Lower leg skin (tissue), 4 donors: ENCODE data around the gene TEF. TPM values are rescaled to one million over a fixed set of nuclear protein-coding genes. Genes with fewer than 3 reads are reported as not detected.
"Not testable (repeated sequence)": the region's sequence is repeated elsewhere in the genome, so short reads cannot be mapped to it uniquely, and the experiment has no call there.

Experiments
- DNase-seq, 2 donors: peaks; one replicate each; pipeline ENCODE4 v3.0.0-alpha.2; 2019; ENCODE audit warnings: low spot score in 2 of 2
- H3K4me3 ChIP-seq: fragments of 200-600 bp; sonication (generic); 2 replicates; pipeline ENCODE4 v1.5.1; 2017; ENCODE audit warnings: mild to moderate bottlenecking, low read depth; ENCODE audit not compliant: poor library complexity, severe bottlenecking
- POLR2A ChIP-seq, 2 donors: fragments of 450-650 bp; IDR thresholded peaks; one replicate each; pipeline ENCODE4 v1.6.1; 2016 to 2017; ENCODE audit warnings: antibody characterized with exemption in 2 of 2, mild to moderate bottlenecking in 1 of 2, moderate library complexity in 1 of 2
- WGBS, 2 donors: methylation state at CpG; one replicate each; pipeline ENCODE4 v1.1.5; 2018; 5-methylcytosine and 5-hydroxymethylcytosine counted together
- intact Hi-C: fragments of 100-400 bp; cut with DNase I; formaldehyde crosslinking; loops from one replicate; pipeline ENCODE4 v1.15.0; 2023; ENCODE audit warnings: low total_unique reads
- total RNA-seq, 4 donors: library from RNA; depleted of rRNA; stranded (reverse); fragments of >200 nt; gene quantifications; one replicate each; pipeline ENCODE4 v1.1.0, GENCODE V29; 2016
- TF ChIP-seq, protein P1 (sequence below), 3 donors: fragments of 450-650 bp; IDR thresholded peaks; one replicate each; pipeline ENCODE4 v1.5.1; 2016; ENCODE audit warnings: antibody characterized with exemption in 3 of 3, mild to moderate bottlenecking in 3 of 3, moderate library complexity in 2 of 3

TEF gene
- total RNA-seq, 4 donors from 2014 or later: 27.3 to 56.1 (median 42.8) TPM

DNA sequence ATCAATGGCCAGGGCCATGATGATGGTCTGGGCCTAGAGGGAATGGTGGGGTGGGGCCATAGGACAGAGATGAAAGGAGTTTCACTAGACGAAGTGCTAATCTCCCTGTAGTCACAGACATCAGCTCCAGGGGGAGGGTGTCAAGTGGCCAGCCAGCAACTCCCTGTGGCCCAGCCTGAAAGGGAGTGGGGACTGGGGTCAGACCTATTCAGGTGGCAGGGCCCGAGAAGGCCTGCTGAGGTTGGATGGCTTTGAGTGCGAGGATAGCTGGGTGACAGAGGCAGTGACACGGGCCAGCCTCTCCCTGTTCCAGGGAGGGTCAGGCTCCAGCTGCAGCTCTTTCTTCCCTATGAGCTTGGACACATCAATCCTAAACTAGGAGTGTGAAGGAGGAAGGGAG is 53.8 kb downstream of the TEF start:
- intact Hi-C loops: no loop called here
- 67 to 74% methylated on average over 4 of the region's 4 CpGs for WGBS, 2 donors
- no peak overlapping the region for H3K4me3 ChIP-seq
- no peak for TF ChIP-seq POLR2A (IDR thresholded peaks at IDR 0.05)
- TF ChIP-seq, protein P1, sequence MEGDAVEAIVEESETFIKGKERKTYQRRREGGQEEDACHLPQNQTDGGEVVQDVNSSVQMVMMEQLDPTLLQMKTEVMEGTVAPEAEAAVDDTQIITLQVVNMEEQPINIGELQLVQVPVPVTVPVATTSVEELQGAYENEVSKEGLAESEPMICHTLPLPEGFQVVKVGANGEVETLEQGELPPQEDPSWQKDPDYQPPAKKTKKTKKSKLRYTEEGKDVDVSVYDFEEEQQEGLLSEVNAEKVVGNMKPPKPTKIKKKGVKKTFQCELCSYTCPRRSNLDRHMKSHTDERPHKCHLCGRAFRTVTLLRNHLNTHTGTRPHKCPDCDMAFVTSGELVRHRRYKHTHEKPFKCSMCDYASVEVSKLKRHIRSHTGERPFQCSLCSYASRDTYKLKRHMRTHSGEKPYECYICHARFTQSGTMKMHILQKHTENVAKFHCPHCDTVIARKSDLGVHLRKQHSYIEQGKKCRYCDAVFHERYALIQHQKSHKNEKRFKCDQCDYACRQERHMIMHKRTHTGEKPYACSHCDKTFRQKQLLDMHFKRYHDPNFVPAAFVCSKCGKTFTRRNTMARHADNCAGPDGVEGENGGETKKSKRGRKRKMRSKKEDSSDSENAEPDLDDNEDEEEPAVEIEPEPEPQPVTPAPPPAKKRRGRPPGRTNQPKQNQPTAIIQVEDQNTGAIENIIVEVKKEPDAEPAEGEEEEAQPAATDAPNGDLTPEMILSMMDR (IDR thresholded peaks at IDR 0.05): no peak
- DNase-seq: no peak

DNA sequence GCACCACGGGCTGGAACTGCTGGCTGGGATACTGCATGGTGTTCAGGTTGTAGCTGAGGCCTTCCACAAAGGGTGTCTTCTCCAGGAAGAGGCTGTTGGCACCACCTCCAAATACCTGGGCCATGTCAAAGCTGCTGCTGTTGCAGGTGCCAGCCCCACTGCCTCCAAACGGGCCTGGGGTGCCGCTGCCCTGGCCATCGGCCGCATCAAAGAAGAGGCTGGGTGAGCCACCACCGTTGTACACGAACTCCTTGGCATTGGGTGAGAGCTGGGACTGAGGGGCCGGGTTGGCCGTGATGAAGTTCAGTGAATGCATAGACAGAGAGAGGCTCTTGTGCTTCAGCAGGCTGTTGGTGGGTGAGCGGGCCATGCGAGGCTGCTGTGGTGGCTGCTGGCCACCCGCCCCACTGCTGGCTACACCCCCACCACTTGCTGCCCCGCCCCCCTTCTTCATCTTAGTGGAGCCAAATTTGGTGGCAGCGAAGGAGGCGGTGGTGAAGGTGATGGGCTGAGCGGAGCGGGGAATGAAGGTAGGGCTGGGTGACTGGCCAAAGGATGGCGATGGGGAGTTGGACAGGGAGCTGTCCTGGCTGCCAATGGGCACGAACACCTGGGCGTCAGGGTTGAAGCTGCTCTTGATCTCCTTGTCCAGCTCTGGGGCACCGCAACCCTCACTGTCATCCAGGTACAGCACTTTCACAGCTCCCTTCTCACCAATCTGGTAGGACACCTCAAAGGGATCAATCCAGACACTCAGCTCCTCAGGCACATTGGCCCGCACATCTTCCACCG is 54.8 kb downstream of the TEF start:
- WGBS, 2 donors: 80 to 83% methylated on average over 23 of the region's 23 CpGs
- intact Hi-C loops: no loop called here
- no peak overlapping the region for H3K4me3 ChIP-seq
- TF ChIP-seq, protein P1 (IDR thresholded peaks at IDR 0.05): no peak
- no peak for TF ChIP-seq POLR2A (IDR thresholded peaks at IDR 0.05)
- DNase-seq: no peak

DNA sequence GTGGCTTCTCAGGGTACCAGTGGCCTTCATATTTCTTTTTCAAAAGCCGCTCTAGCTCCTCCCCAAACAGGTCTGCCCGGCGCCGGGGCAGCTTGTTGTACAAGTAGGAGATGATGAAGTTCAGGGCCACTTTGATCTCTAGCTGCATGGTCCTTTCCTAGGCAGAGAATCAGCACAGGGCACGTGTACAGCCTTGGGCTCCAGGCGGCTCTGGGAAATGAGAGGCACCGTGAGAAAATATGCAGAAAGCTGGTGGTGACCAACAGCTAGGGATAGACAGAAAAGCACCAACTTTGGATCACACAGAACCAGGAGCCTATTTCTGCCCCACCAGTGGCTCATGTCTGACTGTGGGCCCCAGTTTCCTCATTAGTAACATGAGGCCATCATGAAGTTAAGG is 55.5 kb downstream of the TEF start:
- no peak overlapping the region for H3K4me3 ChIP-seq
- DNase-seq: no peak
- 85 to 87% methylated on average over 7 of the region's 7 CpGs for WGBS, 2 donors
- TF ChIP-seq POLR2A (IDR thresholded peaks at IDR 0.05): no peak
- TF ChIP-seq, protein P1 (IDR thresholded peaks at IDR 0.05): no peak
- intact Hi-C loops: no loop called here

DNA sequence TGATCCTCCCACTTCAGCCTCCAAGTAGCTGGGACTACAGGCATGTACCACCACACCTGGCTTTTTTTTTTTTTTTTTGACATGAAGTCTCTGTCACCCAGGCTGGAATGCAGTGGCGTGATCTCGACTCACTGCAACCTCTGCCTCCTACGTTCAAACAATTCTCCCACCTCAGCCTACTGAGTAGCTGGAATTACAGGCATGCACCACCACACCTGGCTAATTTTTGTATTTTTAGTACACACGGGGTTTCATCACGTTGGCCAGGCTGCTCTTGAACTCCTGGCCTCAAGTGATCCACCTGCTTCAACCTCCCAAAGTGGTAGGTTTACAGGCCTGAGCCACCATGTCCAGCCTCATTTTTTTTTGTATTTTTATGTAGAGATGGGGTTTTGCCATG is 58.8 kb downstream of the TEF start:
- DNase-seq, H3K4me3 ChIP-seq, intact Hi-C loops: not testable (repeated sequence)
- WGBS, 2 donors: 79 to 84% methylated on average over 5 of the region's 5 CpGs

DNA sequence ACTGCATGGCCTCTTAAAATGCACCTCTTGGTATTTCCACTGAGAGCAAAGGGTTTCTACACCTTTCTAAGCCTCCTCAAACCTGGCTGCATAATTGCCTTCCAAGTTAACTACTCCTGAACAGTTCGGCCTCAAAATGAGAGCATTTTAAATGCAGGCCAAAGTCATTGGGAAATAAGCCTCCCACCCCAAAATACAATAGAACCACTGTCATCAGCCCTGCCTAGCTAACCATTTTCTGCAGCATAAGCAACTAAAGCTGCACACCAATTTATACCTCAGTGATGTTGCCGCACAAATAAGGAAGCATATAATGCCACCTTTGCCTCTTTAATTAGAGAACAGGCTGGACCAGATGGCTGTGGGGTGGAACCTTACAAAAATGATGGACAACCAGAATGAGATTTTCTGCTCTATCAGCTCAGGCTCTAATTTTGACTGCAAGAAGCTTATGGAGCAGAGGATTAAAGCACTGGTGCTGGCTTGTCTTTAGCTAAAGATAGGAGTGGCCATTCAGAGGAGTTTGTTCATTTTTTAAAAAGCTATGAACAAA is 60.6 kb downstream of the TEF start:
- no peak for DNase-seq
- H3K4me3 ChIP-seq: no peak overlapping the region
- WGBS, 2 donors: 35 to 61% methylated on average over 2 of the region's 2 CpGs
- intact Hi-C loops: no loop called here
- TF ChIP-seq POLR2A (IDR thresholded peaks at IDR 0.05): no peak
- TF ChIP-seq, protein P1 (IDR thresholded peaks at IDR 0.05): no peak

DNA sequence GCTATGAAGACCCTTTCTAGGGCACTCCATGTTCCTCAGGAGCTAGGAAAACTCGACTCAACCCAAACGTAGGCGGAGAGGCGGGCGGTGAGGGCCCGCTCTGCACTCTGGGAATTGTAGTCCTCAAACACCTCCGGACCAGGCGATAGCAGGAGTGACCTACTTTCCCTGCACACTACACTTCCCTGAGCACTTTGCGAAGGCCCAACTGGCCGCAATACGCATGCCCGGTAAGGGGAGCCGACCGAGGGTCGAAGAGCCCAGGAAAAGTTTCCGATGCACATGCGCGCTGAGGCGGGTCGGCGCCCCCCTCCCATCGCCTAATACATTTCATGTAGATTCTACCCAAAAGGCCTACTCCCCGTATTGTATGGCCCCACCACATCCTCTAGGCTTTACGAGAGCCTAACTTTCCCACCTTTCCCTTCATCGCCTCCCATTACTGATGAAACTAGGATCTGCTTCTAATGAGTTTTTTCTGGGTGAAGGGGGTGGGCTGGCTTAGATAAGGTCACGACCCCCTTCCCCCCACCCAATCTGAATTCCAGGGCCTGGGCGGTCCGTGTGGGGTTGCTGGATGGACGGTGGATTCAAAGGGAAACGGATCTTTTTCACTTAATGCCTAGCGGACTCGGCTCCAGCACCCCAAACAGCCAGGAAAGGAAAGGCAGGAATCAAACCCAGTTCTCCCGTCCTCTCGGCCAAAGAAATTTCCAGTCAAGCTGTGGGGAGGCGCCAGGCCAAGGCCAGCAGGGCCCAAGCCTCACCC is 62.8 kb downstream of the TEF start:
- intact Hi-C loops: no loop called here
- peak; percentile 93 to 97 for DNase-seq
- TF ChIP-seq, protein P1 (IDR thresholded peaks at IDR 0.05): no peak
- TF ChIP-seq POLR2A (IDR thresholded peaks at IDR 0.05): no peak
- WGBS, 2 donors: 0 to 1% methylated on average over 35 of the region's 35 CpGs
- H3K4me3 ChIP-seq: peak overlapping the region; percentile 97
